GM12878 (cell line): Measurements from ENCODE around the gene ABHD17C. TPM values are rescaled to one million over a fixed set of nuclear protein-coding genes. Genes with fewer than 3 reads are reported as not detected.

Experiments
- ATF7 ChIP-seq: fragments of 450-650 bp; IDR thresholded peaks from 2 replicates; pipeline ENCODE4 v1.6.1; 2016; ENCODE audit warnings: low read depth, mild to moderate bottlenecking
- BRCA1 ChIP-seq: IDR thresholded peaks from 2 replicates; pipeline ENCODE4 v1.6.1; 2011; ENCODE audit warnings: low read depth, low read length, improper control_type of control experiment
- CBX5 ChIP-seq: sonication (generic); IDR thresholded peaks from 2 replicates; pipeline ENCODE4 v1.6.1; 2016; ENCODE audit warnings: low read depth, moderate library complexity, mild to moderate bottlenecking, inconsistent platforms
- CREB1 ChIP-seq: IDR thresholded peaks from 2 replicates; pipeline ENCODE4 v1.6.1; 2012; ENCODE audit warnings: low read depth, mild to moderate bottlenecking, inconsistent platforms
- DPF2 ChIP-seq: fragments of 450-650 bp; IDR thresholded peaks from 2 replicates; pipeline ENCODE4 v1.6.1; 2017; ENCODE audit warnings: mild to moderate bottlenecking
- E2F4 ChIP-seq: IDR thresholded peaks from 2 replicates; pipeline ENCODE4 v1.6.1; 2012; ENCODE audit warnings: low read depth, low read length, improper control_type of control experiment
- EGR1 ChIP-seq, 2 experiments: IDR thresholded peaks; 1 replicate in 1 of 2; 2 replicates in 1 of 2; pipeline ENCODE4 v1.6.1; 2011 to 2012; ENCODE audit warnings: low read depth in 2 of 2, low read length in 2 of 2, borderline replicate concordance in 1 of 2, mild to moderate bottlenecking in 1 of 2, moderate library complexity in 1 of 2
- GATAD2B ChIP-seq: fragments of 450-650 bp; conservative IDR thresholded peaks from 2 replicates; pipeline ENCODE4 v1.6.1; 2017; ENCODE audit warnings: low read depth, mild to moderate bottlenecking, moderate library complexity
- MEF2B ChIP-seq: fragments of 450-650 bp; IDR thresholded peaks from 2 replicates; pipeline ENCODE4 v1.6.1; 2018; ENCODE audit warnings: mild to moderate bottlenecking, moderate library complexity; ENCODE audit not compliant: partially characterized antibody, poor library complexity, severe bottlenecking
- POLR2AphosphoS2 ChIP-seq: IDR thresholded peaks from 2 replicates; pipeline ENCODE4 v1.6.1; 2011; ENCODE audit warnings: low read depth, mild to moderate bottlenecking, low read length, improper control_type of control experiment, moderate library complexity
- TAF1 ChIP-seq: IDR thresholded peaks from 2 replicates; pipeline ENCODE4 v1.6.1; 2011; ENCODE audit warnings: mild to moderate bottlenecking, low read depth, low read length, borderline replicate concordance
- ZNF687 ChIP-seq: fragments of 450-650 bp; IDR thresholded peaks from 2 replicates; pipeline ENCODE4 v1.6.1; 2017; ENCODE audit warnings: mild to moderate bottlenecking, moderate library complexity
- polyA plus RNA-seq, 11 experiments: library from polyadenylated mRNA; depleted of rRNA in 4 of 11; unstranded in 6 of 11; stranded (reverse) in 5 of 11; fragments of >200 nt; fragmentation: Nextera tagmentation in 4 of 11; fragmentation: Illumina TruSeq in 1 of 11; extraction: Ambion mirVana in 4 of 11; extraction: Trizol in 1 of 11; gene quantifications; 1 replicate in 1 of 11; 2 replicates in 10 of 11; pipeline versions ENCODE4 v1.2.1 to v1.2.3, GENCODE V29; 2011 to 2016; ENCODE audit warnings: inconsistent platforms in 2 of 11, missing spikeins in 2 of 11, low read depth in 1 of 11
- total RNA-seq, 4 experiments: library from RNA; depleted of rRNA in 3 of 4; stranded (reverse); fragments of >200 nt in 3 of 4; fragmentation: Illumina TruSeq in 1 of 4; extraction: Trizol in 1 of 4; gene quantifications; 2 replicates each; pipeline versions ENCODE4 v1.2.1 to v1.2.3, GENCODE V29; 2013 to 2021
- TF ChIP-seq, protein P1 (sequence below): fragments of 450-650 bp; formaldehyde crosslinking; IDR thresholded peaks from 2 replicates; pipeline ENCODE4 v1.4.0; 2020; ENCODE audit warnings: mild to moderate bottlenecking, moderate library complexity

ABHD17C gene
- total and polyA plus RNA-seq, 10 of the 15 experiments (the other 5 are each of a cell fraction or from before 2014, with no cell fraction given): 0.92 to 11.4 (median 5.5) TPM

DNA sequence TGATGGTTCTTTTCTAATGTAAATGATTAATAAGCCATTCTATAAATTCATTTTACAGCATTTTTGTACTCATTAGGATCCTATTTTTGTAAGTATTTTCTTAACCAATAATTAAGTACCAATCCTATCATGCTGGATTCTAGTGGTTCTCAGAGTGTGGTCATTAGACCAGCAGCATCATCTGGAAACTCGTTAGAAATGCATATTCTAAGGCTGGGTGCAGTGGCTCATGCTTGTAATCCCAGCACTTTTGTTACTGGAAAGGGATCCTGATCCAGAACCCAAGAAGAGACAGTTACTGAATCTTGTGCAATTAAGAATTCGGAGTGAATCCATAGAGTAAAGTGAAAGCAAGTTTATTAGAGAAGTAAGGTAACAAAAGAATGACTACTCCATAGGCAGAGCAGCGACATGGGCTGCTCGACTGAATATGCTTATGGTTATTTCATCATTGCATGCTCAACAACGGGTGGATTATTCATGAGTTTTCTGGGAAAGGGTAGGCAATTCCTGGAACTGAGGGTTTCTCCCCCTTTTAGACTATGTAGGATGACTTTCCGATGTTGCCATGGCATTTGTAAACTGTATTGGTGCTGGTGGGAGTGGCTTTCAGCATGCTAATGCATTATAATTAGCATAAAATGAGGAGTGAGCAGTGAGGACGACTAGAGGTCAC, 74.2 kb downstream of the ABHD17C start (continued):
- TF ChIP-seq BRCA1 (no peak), MEF2B (no peak), ATF7 (no peak), CBX5 (no peak), CREB1 (no peak), ZNF687 (no peak), POLR2AphosphoS2 (no peak), TAF1 (no peak), GATAD2B (no peak), EGR1 (IDR thresholded peaks at IDR 0.05; ENCODE audit: borderline replicate concordance in 1 of 2, low read depth in 2 of 2, low read length in 2 of 2) (no peak), DPF2 (no peak), E2F4 (no peak)
- TF ChIP-seq, protein P1, sequence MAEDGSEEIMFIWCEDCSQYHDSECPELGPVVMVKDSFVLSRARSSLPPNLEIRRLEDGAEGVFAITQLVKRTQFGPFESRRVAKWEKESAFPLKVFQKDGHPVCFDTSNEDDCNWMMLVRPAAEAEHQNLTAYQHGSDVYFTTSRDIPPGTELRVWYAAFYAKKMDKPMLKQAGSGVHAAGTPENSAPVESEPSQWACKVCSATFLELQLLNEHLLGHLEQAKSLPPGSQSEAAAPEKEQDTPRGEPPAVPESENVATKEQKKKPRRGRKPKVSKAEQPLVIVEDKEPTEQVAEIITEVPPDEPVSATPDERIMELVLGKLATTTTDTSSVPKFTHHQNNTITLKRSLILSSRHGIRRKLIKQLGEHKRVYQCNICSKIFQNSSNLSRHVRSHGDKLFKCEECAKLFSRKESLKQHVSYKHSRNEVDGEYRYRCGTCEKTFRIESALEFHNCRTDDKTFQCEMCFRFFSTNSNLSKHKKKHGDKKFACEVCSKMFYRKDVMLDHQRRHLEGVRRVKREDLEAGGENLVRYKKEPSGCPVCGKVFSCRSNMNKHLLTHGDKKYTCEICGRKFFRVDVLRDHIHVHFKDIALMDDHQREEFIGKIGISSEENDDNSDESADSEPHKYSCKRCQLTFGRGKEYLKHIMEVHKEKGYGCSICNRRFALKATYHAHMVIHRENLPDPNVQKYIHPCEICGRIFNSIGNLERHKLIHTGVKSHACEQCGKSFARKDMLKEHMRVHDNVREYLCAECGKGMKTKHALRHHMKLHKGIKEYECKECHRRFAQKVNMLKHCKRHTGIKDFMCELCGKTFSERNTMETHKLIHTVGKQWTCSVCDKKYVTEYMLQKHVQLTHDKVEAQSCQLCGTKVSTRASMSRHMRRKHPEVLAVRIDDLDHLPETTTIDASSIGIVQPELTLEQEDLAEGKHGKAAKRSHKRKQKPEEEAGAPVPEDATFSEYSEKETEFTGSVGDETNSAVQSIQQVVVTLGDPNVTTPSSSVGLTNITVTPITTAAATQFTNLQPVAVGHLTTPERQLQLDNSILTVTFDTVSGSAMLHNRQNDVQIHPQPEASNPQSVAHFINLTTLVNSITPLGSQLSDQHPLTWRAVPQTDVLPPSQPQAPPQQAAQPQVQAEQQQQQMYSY (CRISPR knock-in tag): no peak
